ENCODE results near the gene TAOK3.
"Not testable (repeated sequence)": the region's sequence is repeated elsewhere in the genome, so short reads cannot be mapped to it uniquely, and the experiment has no call there.

TAOK3 gene

DNA sequence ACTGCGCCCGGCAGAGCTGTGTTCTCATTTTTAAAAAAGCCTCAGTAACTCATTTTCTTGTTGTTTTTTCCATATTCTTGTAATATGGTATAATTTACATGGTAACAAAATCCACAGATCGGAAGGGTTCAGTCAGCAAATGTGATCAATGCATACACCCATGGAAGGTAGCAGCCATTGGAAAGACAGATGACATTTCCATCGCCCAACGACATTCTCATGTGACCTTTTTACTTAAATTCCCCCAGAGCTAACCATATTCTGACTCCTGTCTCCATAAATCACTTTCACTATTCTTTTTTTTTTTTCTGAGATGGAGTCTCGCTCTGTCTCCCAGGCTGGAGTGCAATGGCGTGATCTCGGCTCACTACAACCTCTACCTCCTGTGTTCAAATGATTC, 231.9 kb downstream of the TAOK3 start:
- no peak for DNase-seq (ENCODE audit: low spot score)

DNA sequence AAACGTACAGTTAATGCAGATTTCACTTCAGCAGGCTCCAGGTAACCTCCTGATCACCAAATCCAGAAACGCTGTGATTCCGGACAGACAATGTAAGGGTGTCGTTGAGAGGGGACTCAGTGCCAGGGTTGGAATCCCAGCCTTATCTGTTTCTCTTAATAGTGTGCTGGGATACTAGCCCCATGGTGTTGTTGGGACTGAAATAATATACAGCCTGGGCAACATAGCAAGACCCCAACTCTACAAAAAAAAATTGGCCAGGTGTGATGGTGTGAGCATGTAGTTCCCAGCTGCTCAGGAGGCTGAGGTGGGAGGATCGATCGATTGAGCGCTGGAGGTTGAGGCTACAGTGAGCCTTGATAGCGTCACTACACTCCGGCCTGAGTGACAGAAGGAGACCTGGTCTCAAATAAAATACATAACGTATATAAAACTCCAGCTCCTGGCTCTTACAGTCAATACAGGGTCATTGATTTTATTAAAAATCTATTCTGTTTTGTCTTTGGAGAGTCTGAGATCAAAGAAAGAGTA, 235.5 kb downstream of the TAOK3 start:
- DNase-seq (ENCODE audit: low spot score) = no peak

DNA sequence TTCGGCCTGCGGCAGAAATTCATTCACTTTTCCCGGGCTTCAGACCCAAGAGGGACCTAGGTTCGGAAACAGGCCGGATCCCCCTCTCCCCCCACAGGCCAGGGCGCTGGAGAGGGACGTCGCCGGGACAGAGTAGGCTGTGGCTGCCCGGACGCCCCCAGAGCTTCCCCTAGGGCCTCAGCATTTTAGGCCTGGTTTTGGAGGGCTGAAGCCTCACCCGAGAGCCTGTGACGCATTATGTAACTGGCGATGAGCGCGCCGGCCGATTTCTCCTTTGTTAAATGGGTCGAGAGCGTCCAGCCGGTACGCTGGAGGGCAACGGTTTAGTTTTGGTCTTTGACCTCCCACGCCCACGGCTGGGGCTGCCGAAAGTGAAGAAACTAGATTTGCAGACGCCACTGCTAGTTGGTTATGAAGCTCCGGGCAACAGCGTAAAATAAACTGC, 236.1 kb downstream of the TAOK3 start:
- DNase-seq (ENCODE audit: low spot score) = no peak

DNA sequence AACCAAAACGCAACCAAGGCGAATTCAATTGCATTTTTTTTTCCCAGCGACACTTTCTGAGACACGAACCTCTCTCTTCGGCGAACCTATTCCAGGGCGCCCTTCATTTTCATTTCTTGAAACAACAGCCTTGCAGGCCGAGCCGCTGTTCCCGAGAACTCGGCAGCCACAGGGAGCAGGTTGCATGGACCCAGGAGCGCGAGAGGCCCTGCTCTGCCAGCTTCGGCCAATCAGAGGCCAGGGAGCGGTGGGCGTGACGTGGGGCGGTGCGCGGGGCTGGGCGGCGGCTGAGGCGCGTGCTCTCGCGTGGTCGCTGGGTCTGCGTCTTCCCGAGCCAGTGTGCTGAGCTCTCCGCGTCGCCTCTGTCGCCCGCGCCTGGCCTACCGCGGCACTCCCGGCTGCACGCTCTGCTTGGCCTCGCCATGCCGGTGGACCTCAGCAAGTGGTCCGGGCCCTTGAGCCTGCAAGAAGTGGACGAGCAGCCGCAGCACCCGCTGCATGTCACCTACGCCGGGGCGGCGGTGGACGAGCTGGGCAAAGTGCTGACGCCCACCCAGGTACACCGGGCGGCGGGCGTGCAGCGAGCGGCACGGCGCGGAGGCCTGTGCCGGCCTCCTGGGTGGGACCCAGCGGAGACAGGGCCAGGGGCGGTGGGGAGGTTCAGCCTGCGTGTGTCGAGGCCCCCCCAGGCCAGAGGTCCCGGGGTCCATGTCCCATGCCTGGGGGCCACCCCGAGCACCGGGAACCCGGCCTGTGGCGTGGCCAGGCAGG, 236.7 kb downstream of the TAOK3 start, which contains the start of gene PEBP1:
Gene PEBP1, plus strand, starts transcription at position 337 of the 771 bp plus-strand sequence. Its CDS starts 86 bp downstream, at position 423.
- peak; percentile 83 for DNase-seq (ENCODE audit: low spot score)

DNA sequence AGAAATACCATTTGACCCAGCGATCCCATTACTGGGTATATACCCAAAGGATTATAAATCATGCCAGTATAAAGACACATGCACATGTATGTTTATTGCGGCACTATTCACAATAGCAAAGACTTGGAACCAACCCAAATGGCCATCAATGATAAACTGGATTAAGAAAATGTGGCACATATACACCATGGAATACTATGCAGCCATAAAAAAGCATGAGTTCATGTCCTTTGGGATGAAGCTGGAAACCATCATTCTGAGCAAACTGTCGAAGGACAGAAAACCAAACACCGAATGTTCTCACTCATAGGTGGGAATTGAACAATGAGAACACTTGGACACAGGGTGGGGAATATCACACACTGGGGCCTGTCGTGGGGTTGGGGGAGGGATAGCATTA, 243.3 kb downstream of the TAOK3 start:
- DNase-seq (ENCODE audit: low spot score) = not testable (repeated sequence)

DNA sequence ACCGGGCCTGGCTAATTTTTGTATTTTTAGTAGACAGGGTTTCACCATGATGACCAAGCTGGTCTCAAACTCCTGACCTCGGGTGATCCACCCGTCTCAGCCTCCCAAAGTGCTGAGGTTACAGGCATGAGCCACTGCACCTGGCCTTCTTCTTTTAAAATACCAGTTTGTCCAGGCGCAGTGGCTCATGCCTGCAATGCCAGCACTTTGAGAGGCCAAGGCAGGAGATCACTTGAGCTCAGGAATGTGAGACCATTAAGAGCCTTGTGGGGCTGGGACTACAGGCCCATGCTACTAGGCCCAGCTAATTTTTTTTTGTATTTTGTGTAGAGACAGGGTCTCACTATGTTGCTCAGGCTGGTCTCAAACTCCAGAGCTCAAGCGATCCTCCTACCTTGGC, 244.8 kb downstream of the TAOK3 start:
- no peak for DNase-seq (ENCODE audit: low spot score)

DNA sequence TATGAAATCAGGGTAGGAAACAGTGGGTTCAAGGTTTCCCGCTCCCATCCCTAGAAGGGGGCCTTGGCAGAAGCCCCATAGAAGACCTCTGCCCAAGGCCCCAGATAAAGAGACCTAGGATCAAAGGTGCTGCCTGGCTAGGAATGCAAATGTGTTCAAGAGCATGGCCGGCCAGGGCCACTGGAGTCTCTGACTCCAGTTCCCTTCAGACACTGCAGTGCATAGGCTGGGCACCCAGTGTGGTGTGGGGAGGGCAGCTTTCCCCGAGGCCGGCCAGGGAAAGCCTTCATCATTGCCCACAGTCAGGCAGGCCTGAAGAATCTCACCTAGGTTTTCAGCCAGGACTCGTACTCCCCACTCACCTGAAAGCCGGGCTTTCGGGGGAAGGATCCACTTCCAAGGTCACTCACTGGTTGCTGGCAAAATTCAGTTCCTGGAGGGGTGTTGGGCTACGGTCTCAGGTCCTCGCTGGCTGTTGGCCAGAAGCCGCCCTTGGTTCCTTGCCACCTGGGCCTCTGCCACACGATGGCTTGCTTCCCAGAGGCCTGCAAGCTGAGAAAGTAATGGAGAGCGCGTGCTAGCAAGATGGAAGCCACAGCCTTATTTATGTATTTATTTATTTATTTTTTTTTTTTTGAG, 246.5 kb downstream of the TAOK3 start:
- no peak for DNase-seq (ENCODE audit: low spot score)

DNA sequence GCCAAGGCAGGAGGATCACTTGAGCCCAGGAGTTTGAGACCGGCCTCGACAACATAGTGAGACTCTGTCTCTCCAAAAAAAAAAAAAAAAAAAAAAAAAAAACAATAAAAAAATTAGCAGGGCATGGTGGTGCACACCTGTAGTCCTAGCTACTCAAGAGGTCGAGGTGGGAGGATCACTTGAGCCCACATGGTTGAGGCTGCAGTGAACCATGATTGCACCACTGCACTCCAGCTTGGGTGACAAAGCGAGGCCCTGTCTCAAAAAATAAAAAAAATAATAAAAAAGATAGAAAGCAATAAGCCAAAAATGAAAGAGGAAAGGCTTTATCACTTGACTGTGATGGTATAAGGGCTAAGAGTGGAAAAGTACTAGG, 247.0 kb downstream of the TAOK3 start:
- no peak for DNase-seq (ENCODE audit: low spot score)

DNA sequence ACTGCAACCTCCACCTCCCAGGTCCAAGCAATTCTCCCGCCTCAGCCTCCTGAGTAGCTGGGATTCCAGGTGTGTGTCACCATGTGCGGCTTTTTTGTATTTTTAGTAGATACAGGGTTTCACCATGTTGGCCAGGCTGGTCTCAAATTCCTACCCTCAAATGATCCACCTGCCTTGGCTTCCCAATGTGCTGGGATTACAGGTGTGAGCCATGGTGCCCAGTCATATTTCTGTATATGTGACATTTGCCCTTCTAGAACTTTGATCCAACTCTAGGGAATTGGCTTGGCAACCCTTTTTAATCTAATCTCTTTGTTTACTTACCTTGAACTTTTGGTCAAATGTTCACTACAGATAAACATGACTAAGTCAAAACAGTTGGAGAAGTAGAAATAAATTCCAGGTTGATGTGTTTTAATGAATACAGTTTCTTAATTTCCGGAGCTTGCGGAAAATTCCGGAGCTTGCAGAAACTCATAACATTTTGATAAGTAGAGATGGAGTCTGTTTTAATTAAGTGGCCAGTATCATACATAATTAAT, 248.3 kb downstream of the TAOK3 start:
- no peak for DNase-seq (ENCODE audit: low spot score)

DNA sequence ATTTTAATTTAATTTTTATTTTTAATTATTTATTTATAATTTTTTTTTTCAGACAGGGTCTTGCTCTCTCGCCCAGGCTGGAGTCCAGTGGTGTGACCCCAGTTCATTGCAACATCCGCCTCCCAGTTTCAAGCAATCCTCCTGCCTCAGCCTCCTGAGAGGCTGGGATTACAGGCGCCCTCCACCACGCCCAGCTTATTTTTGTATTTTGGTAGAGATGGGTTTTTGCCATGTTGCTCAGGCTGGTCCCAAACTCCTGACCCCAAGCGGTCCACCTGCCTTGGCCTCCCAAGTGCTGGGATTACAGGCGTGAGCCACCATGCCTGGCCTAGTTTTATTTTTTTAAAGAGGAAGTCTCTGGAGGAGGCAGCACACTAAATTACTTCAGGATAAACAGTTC, 250.4 kb downstream of the TAOK3 start:
- DNase-seq (ENCODE audit: low spot score) = no peak

DNA sequence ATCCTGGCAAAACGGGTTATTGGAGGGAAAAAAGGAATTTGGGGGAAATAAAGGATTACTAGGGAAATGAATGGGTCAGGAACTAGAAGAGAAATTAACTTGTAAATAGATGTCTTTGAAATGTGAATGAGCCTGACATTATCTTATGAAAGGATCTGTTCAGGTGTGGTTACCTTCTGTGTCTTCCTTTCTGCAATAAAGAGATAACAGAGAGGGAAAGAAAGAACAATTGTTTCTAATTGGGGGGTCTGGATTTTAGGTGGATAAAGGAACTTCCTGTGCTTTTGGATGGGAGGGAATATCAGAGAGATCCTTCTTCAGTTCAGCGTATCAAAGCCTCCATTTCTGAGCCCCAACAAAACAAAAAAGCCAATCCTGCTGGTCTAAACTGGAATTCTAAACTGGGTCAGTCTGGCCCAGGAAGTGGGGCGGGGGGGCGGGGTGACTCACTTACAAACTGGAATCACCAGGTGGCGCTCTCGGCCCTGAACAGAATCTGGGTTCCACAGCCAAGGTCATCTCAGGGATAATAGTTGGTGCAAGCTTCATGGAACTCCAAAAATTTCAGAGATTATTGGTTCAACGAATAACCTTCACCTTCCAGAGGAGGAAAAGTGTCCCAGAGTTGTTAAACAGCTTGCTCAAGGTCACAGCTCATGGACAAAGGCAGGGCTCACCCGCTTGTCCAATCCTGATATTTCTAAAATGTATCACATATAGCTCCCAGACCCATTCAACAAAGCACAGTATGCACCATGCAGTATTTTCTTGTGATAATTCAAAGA, 251.9 kb downstream of the TAOK3 start:
- DNase-seq (ENCODE audit: low spot score) = peak; percentile 68

DNA sequence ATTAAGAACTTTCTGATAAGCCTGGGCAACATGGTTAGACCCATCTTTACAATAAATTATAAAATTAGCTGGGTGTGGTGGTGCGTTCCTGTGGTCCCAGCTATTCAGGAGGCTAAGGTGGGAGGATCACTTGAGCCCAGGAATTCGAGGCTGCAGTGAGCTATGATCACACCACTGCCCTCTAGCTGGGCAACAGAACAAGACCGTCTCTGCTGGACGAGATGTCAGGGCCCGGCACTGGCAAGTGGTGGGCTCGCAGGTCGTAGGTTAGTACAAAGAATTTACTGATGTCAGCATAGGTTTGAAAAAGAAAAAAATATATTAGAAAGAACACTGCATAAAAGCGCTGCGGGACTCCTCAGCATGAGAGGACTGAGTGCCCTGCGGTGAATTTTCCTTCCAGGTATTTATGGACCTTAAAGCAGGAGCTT, 253.2 kb downstream of the TAOK3 start:
- no peak for DNase-seq (ENCODE audit: low spot score)

DNA sequence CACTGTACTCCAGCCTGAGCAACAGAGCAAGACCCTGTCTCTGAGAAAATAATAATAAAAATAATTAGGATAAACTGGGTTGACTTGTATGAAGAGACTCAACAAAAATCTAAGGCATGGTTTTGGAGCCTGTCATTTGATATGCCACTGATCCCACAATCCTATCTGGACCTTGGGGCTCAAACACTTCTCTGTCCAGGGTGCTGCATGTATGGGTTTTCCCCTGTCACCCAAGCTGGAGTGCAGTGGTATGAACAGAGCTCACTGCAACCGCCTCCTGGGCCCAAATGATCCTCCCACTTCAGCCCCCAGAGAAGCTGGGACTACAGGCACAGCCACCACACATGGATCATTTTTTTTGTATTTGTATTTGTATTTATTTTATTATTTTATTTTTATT, 263.6 kb downstream of the TAOK3 start:
- DNase-seq (ENCODE audit: low spot score) = no peak

DNA sequence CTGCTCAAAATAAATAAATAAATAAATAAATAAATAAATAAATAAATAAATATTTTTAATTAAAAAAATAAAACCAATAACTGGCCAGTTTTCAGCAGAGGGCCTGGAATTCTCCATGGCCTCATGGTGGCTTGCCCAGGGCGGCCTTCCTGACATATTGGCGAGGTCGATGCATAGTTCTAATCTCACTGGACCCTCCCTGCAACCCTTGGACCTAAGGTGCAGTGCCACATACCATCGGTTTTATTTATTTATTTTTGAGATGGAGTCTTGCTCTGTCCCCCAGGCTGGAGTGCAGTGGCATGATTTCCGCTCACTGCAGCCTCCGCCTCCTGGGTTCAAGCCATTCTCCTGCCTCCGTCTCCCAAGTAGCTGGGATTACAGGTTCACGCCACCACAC, 265.0 kb downstream of the TAOK3 start:
- no peak for DNase-seq (ENCODE audit: low spot score)

DNA sequence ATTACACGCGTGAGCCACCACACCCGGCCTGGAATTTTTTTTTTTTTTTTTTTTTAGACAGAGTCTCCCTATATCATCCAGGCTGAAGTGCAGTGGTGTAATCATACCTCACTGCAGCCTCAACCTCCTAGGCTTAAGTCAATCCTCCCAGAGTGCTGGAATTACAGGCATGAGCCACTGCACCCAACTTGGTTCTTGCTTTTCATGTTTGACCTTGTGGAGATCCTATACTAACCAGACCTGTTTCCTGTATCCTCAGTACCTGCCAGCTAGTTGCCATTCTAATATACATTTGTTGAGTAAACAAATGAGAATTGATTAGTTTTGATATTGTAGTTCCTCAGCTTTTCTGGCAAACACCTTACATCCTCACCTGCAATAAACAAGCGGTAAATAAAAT, 265.7 kb downstream of the TAOK3 start:
- no peak for DNase-seq (ENCODE audit: low spot score)

DNA sequence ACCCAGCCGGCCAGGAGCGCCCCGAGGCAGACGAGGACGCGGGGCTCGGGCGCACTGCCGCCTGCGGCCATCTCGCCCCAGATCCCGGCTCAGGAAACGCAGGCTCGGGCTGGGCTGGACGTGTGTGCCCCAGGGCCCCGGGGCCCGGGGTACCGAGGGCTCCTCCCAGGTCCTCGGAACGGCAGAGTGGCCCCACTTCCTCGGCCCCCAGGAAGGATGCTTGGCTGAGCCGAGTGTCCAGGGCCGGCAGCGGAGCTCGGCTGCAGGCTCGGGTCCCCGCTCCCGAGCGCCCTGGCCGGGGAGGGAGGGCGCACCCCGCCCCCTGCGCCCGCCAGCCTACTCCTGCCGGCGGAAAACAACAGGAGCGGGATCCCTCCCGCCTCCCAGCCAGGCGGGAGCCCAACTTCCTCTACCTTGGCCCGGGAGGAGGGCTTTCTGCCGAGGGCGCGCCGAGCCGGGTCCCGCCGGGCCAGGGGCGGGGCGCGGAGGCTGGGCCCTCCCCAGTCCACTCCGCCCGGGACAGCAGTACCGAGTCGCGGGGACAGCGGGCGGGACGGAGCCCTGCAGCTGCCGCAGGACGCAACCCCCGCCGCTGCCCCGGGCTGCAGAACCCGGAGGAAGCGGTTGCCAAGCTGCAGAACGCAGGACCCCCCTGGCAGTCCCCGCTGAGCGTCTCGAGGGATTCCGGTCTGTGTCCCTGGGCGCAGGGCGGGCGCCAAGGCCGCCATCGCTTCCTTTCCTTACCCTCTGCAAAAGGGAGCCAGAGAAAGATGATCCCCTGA, 268.9 kb downstream of the TAOK3 start, which contains the start of gene VSIG10:
Gene VSIG10, minus strand, starts transcription at position 411 of the 782 bp plus-strand sequence. Its CDS starts 340 bp downstream, at position 71.
- DNase-seq (ENCODE audit: low spot score) = peak; percentile 67

DNA sequence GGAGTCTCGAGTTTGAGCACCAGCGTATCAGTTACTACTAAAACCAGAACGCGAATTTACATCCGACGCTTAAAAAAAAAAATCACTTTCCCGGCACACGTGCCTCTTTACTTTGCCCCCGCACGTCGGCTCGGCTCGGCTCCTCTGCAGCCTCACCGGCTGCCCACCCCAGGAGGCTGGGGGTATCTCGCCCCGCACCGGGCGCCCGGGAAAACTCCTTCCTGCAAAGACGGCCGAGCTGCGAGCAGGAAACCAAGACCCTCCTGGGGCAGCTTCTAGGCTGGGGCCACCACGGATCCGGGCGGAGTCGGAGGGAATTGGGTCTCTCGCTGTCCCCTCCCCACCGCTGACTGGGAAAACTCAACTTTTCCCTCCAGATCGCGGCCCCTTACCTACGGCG, 269.5 kb downstream of the TAOK3 start:
- DNase-seq (ENCODE audit: low spot score) = no peak

DNA sequence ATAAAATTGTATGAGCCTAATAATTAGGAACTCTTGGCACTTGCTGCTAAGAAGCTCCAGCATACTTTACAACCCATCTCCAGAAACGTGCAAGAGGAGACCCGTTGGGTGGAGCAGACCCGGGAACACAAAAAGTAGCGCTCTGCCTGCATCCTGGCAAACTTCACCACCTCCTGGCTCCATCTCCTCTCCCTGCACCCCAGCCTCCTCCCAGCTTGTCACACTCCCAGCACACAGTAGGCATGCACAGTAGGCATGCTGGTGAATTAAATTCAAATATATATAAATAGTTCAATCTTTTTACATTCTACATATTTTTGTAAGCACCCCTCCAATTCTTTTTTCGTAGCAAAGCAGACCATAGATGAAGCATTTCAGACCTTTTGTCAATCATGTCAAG, 270.1 kb downstream of the TAOK3 start:
- DNase-seq (ENCODE audit: low spot score) = no peak

DNA sequence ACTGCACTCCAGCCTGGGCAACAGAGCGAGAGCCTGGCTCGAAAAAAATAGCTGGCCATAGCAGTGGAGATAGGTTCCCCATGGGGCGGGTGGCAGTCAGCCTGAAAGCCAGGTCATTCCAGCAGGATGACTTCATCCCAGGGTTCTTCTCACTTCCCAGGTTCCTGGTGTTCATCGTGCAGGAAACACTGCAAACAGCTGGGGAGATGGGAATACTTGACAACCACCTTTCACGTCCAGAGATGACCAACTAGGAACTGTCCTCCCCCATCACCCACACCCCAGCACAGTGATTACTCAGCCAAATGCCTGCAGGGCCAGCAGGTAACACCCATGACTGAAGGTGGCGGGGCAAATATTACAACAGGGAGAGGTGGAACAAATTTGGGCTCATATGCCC, 270.6 kb downstream of the TAOK3 start:
- DNase-seq (ENCODE audit: low spot score) = peak; percentile 57

DNA sequence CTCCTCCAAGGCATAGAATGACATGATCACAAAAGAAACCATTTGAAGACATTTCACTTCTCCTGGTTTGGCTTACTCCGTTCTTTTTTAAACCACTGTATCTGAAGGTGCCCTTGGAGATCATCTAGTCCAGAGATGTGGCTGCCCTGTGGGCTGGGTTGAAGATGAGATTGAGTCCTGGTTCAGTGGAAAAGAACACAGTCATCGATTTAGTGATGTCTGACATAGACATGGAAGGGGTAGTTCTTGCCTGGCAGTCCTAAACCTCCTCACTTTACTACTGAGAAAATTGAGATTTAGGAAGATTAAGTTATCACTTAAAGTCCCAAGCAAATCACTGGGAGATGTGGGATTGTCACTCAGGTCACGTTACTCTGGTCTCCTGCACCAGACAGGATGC, 271.7 kb downstream of the TAOK3 start:
- no peak for DNase-seq (ENCODE audit: low spot score)

All from HuH-7.5 (cell line).